Dendritic cell treated with granulocyte-macrophage colony-stimulating factor and Interleukin-4, amounts not matched to agents 40 ng/mL and 50 ng/mL, for 4 days (primary cell): ENCODE measurements around the gene ZBTB8A.
"Not testable (repeated sequence)": the region's sequence is repeated elsewhere in the genome, so short reads cannot be mapped to it uniquely, and the experiment has no call there.

Source experiments
- H3K27ac Mint-ChIP-seq: one replicate; pipeline ENCODE4 v1.8.0; 2022; ENCODE audit warnings: mild to moderate bottlenecking, mixed read lengths
- H3K27me3 Mint-ChIP-seq: one replicate; pipeline ENCODE4 v1.8.0; 2022; ENCODE audit warnings: mild to moderate bottlenecking, mixed read lengths
- H3K36me3 Mint-ChIP-seq: one replicate; pipeline ENCODE4 v1.8.0; 2022; ENCODE audit warnings: low read depth, mixed read lengths
- H3K4me1 Mint-ChIP-seq: one replicate; pipeline ENCODE4 v1.8.0; 2022; ENCODE audit warnings: low read depth, mixed read lengths
- H3K4me3 Mint-ChIP-seq: one replicate; pipeline ENCODE4 v1.8.0; 2022; ENCODE audit warnings: mild to moderate bottlenecking, moderate library complexity, mixed read lengths
- H3K9me3 Mint-ChIP-seq: one replicate; pipeline ENCODE4 v1.8.0; 2022; ENCODE audit warnings: mixed read lengths
- intact Hi-C: fragments of 100-400 bp; cut with micrococcal nuclease; formaldehyde crosslinking; loops from one replicate; pipeline ENCODE4 v1.15.0; 2022

Gene ZBTB8A

GRCh38 chr1:32618673-32619221 is 79.5 kb downstream of the ZBTB8A start:
- no peak overlapping the region for H3K4me3 Mint-ChIP-seq
- peaks cover 41% of the 10 kb centered on the region for H3K36me3 Mint-ChIP-seq
- H3K4me1 Mint-ChIP-seq: peaks cover 7% of the 10 kb centered on the region
- H3K27me3 Mint-ChIP-seq: no peaks in the 10 kb centered on the region
- no peak overlapping the region for H3K27ac Mint-ChIP-seq
- no peaks in the 10 kb centered on the region for H3K9me3 Mint-ChIP-seq
- intact Hi-C loops: no loop called here

GRCh38 chr1:32619701-32620485 is 80.7 kb downstream of the ZBTB8A start:
- no peak overlapping the region for H3K4me3 Mint-ChIP-seq

DNA sequence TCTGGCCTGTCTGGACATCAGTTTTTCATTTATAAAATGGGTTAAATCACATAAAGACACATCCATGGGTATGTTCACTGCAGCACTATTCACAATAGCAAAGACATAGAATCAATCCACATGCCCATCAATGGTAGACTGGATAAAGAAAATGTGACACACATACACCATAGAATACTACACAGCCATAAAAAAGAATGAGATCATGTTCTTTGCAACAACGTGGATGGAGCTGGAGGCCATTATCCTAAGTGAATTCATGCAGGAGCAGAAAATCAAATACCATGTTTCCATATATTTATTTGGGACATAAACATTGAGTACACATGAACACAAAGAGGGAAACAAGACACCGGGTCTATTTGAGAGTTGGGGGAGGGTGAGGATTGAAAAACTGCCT is 83.0 kb downstream of the ZBTB8A start:
- Mint-ChIP-seq H3K4me1 (peaks cover 13% of the 10 kb centered on the region), H3K4me3 (no peak overlapping the region), H3K9me3 (no peaks in the 10 kb centered on the region), H3K27me3 (no peaks in the 10 kb centered on the region), H3K27ac (no peak overlapping the region), H3K36me3 (peaks cover 68% of the 10 kb centered on the region)
- intact Hi-C loops: no loop called here

More at GRCh38 chr1:32619701-32620485, 80.7 kb downstream of the ZBTB8A start:
- Mint-ChIP-seq H3K36me3 (peaks cover 52% of the 10 kb centered on the region), H3K27me3 (no peaks in the 10 kb centered on the region), H3K27ac (no peak overlapping the region), H3K9me3 (no peaks in the 10 kb centered on the region), H3K4me1 (peaks cover 13% of the 10 kb centered on the region)
- intact Hi-C loops: no loop called here

DNA sequence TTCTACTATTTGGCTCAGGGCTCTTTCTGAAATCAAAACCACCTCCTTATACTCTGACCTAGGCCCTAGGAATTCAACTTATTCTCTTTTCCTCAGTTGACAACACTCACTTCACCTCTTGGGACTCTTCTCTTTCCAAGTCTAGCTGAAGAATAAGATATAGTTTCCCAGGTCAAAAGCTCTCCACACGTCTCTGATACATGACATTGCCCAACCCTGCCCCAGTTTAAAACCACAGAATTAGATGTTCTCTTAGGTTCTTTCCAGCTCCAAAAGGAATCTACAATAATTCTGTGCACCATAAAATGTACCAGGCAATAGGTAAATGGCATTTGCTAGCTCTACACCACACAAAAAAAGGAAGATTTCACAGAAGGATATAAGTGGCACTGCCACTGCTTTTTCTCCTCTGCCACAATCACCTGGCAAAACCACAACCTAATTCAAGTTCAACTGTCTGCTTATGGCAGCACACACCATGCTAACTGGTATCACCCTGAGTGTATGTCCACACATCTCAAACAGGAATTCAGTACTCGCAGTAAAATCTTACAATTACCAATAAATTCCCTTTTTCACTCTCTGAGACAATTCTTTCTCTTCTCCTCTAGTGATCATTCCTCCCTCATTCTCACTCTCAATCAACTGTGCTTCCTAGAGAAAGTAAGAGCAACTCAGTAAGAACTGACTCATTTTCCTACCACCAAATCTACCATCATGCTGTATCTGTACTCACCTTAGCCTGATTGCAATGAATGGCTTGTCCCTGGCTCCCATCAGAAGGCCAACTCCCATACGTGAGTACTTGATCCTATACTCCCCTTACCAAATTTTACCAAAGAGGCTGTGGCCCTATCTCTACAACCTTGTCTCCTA is 83.8 kb downstream of the ZBTB8A start:
- intact Hi-C loops: no loop called here
- H3K27ac Mint-ChIP-seq: peak overlapping the region; percentile 8
- peaks cover 13% of the 10 kb centered on the region for H3K4me1 Mint-ChIP-seq
- no peak overlapping the region for H3K4me3 Mint-ChIP-seq
- peaks cover 71% of the 10 kb centered on the region for H3K36me3 Mint-ChIP-seq
- no peaks in the 10 kb centered on the region for H3K9me3 Mint-ChIP-seq
- H3K27me3 Mint-ChIP-seq: no peaks in the 10 kb centered on the region

- H3K27me3 Mint-ChIP-seq: no peaks in the 10 kb centered on the region
- H3K27ac Mint-ChIP-seq: peak overlapping the region; percentile 8
- H3K36me3 Mint-ChIP-seq: peaks cover 79% of the 10 kb centered on the region
- no peak overlapping the region for H3K4me3 Mint-ChIP-seq
- intact Hi-C loops: no loop called here
- H3K4me1 Mint-ChIP-seq: peaks cover 13% of the 10 kb centered on the region
- H3K9me3 Mint-ChIP-seq: no peaks in the 10 kb centered on the region
Measured at GRCh38 chr1:32623775-32624174, 84.5 kb downstream of the ZBTB8A start.

- Mint-ChIP-seq H3K4me1 (peaks cover 13% of the 10 kb centered on the region), H3K4me3 (no peak overlapping the region), H3K36me3 (peaks cover 91% of the 10 kb centered on the region), H3K9me3 (no peaks in the 10 kb centered on the region), H3K27ac (no peak overlapping the region), H3K27me3 (no peaks in the 10 kb centered on the region)
- intact Hi-C loops: no loop called here
Measured at GRCh38 chr1:32626176-32626575, 86.9 kb downstream of the ZBTB8A start.

DNA sequence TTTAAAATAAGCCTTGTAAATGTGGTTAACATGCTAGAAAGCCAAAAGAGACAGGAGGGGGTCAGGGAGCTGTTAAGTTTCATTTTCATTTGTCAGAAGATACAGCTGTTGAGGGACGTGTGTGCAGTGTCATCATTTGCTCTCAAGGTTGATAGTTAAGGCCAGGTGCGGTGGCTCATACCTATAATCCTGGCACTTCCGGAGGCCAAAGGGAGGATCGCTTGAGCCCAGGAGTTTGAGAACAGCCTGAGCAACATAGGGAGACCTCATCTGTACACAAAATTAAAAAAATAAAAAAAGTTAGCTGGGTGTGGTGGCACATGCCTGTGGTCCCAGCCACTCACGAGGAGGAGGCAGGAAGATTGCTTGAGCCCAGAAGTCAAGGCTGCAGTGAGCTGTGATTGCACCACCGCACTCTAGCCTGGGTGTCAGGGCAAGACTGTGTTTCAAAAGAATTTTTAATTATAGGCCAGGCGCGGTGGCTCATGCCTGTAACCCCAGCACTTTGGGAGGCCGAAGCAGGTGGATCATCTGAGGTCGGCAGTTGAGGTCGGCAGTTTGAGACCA is 88.5 kb downstream of the ZBTB8A start:
- Mint-ChIP-seq H3K27me3 (no peaks in the 10 kb centered on the region), H3K9me3 (no peaks in the 10 kb centered on the region), H3K27ac (peak overlapping the region; percentile 7), H3K4me1 (peaks cover 13% of the 10 kb centered on the region), H3K4me3 (no peak overlapping the region), H3K36me3 (peaks cover 90% of the 10 kb centered on the region)
- intact Hi-C loops: no loop called here

GRCh38 chr1:32630173-32630572 is 90.9 kb downstream of the ZBTB8A start:
- H3K9me3 Mint-ChIP-seq, intact Hi-C loops, H3K4me1 Mint-ChIP-seq, H3K27ac Mint-ChIP-seq, H3K27me3 Mint-ChIP-seq, H3K4me3 Mint-ChIP-seq: not testable (repeated sequence)
- H3K36me3 Mint-ChIP-seq: peaks cover 87% of the 10 kb centered on the region

DNA sequence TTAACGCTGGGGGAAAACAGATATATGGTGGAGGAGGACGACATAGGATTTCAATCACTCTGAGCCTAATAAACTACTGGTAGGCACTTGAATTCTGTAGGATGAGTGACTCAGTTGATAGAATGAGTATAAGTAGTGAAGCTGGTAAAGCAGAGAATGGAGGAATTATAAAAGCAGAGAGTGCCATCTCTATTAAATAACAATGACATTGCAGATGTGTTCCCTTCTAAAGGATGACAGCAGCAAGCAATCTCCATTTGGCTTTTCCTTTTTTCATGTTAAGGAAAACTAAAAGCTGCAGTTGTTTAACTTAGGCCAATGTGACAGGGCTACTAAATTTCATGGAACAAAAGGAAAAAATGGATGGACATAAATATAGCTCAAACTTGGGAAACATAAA is 93.6 kb downstream of the ZBTB8A start:
- Mint-ChIP-seq H3K27me3 (no peaks in the 10 kb centered on the region), H3K27ac (no peak overlapping the region), H3K36me3 (peaks cover 78% of the 10 kb centered on the region), H3K4me3 (no peak overlapping the region), H3K4me1 (peaks cover 20% of the 10 kb centered on the region), H3K9me3 (no peaks in the 10 kb centered on the region)
- intact Hi-C loops: no loop called here

DNA sequence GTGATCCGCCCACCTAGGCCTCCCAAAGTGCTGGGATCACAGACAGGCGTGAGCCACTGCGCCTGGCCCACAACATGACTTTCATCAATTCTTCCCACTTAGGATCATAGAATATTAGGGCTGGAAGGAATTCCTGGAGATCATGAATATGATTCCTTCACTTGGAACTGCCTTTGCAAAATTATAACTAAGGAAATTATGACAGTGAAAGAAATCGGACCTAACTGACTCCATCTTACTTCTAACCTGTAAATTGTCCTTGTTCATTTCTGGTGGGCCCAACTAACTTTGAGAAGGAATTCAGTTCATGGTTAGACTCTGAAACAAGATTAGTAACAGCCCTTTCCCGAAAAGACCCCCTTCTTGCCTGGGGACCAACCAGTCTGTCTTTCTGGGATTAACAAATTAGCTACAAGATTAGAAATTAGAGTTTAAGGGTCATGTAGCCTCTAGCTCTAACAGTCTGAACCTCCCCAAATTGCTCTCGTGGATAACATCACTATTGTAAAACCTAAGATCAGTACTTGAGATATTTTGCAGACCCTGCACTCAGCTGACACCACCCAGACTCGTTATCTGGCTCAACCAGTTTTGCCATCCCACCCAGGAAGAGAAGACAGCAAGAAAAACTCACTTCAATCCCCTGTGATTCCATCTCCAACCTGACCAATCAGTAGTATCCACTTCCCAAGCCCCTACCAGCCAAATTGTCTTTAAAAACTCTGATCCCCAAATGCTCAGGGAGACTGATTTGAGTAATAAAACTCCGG is 96.5 kb downstream of the ZBTB8A start:
- H3K27me3 Mint-ChIP-seq: no peaks in the 10 kb centered on the region
- peaks cover 20% of the 10 kb centered on the region for H3K4me1 Mint-ChIP-seq
- peaks cover 49% of the 10 kb centered on the region for H3K36me3 Mint-ChIP-seq
- H3K27ac Mint-ChIP-seq: peak overlapping the region; percentile 90
- intact Hi-C loops: no loop called here
- H3K4me3 Mint-ChIP-seq: peak overlapping the region; percentile 13
- H3K9me3 Mint-ChIP-seq: no peaks in the 10 kb centered on the region

- H3K27ac Mint-ChIP-seq: peak overlapping the region; percentile 90
- intact Hi-C loops: no loop called here
- peaks cover 20% of the 10 kb centered on the region for H3K4me1 Mint-ChIP-seq
- H3K36me3 Mint-ChIP-seq: peaks cover 38% of the 10 kb centered on the region
- H3K4me3 Mint-ChIP-seq: peak overlapping the region; percentile 72
- no peaks in the 10 kb centered on the region for H3K9me3 Mint-ChIP-seq
- no peaks in the 10 kb centered on the region for H3K27me3 Mint-ChIP-seq
Measured at GRCh38 chr1:32636914-32637645, 97.9 kb downstream of the ZBTB8A start.

DNA sequence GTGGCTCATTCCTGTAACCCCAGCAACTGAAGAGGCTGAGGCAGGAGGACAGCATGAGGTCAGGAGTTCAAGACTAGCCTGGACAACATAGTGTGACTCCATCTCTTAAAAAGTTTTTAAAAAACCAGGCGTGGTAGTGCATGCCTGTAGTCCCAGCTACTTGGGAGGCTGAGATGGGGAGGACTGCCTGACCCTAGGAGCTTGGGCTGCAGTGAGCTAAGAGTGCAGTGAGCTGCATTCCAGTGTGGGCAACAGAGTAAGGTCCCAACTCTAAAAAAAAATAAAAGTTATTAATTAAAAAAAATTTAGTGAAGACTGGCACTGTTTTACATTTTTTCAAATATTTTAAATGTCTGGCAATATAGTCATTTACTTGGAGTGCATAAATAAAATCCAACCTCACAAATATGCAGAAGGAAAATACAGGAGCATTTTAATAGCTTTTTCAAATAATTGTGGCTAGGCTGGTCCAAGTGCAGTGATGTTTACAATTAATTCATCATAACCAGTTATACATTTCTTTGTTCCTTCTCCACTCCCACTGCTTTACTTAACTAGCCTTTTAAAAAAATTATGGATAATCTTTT is 100.4 kb downstream of the ZBTB8A start:
- Mint-ChIP-seq H3K27me3 (no peaks in the 10 kb centered on the region), H3K27ac (no peak overlapping the region), H3K36me3 (peaks cover 14% of the 10 kb centered on the region), H3K9me3 (no peaks in the 10 kb centered on the region), H3K4me1 (peaks cover 20% of the 10 kb centered on the region), H3K4me3 (no peak overlapping the region)
- intact Hi-C loops: no loop called here
